H1 (cell line): ENCODE measurements around the gene TMEM54. TPM values are rescaled to one million over a fixed set of nuclear protein-coding genes. Genes with fewer than 3 reads are reported as not detected.

Source experiments
- CBX8 ChIP-seq: fragments of 300-800, 300-1000 bp; sonication (generic); IDR thresholded peaks from 2 replicates; pipeline ENCODE4 v1.7.1; 2016; ENCODE audit warnings: low read depth, low read length, borderline replicate concordance
- JUN ChIP-seq: IDR thresholded peaks from 2 replicates; pipeline ENCODE4 v1.6.1; 2011; ENCODE audit warnings: low read depth, mild to moderate bottlenecking, improper control_type of control experiment, low read length
- PHF8 ChIP-seq: fragments of 200-600 bp; sonication (generic); conservative IDR thresholded peaks from 2 replicates; pipeline ENCODE4 v1.7.1; 2012; ENCODE audit warnings: low read depth, mild to moderate bottlenecking, inconsistent platforms, low read length, moderate library complexity
- POU5F1 ChIP-seq: IDR thresholded peaks from 2 replicates; pipeline ENCODE4 v1.6.1; 2011; ENCODE audit warnings: low read depth, mild to moderate bottlenecking, low read length, moderate library complexity
- SIN3A ChIP-seq, 2 experiments: IDR thresholded peaks in 1 of 2; conservative IDR thresholded peaks in 1 of 2; 2 replicates each; pipeline ENCODE4 v1.6.1; 2011 to 2012; ENCODE audit warnings: low read length in 2 of 2, improper control_type of control experiment in 1 of 2, low read depth in 1 of 2, mild to moderate bottlenecking in 1 of 2
- TCF12 ChIP-seq: IDR thresholded peaks from 2 replicates; pipeline ENCODE4 v1.6.1; 2011; ENCODE audit warnings: low read depth, mild to moderate bottlenecking, low read length
- polyA plus RNA-seq, 7 experiments: library from polyadenylated mRNA; depleted of rRNA in 3 of 7; stranded (reverse) in 5 of 7; unstranded in 2 of 7; fragments of >200 nt in 5 of 7; fragments of 200-250 nt in 2 of 7; gene quantifications; 1 replicate in 5 of 7; 2 replicates in 1 of 7; 4 replicates in 1 of 7; pipeline versions ENCODE4 v1.2.1 to v1.2.3, GENCODE V29; 2011 to 2013; ENCODE audit warnings: missing spikeins in 2 of 7, mixed read lengths in 2 of 7
- total RNA-seq: library from RNA; stranded (reverse); fragmentation: NEBNext Ultra II Directional; extraction: Animal tissue kit (Norgen Biotek cat#: 25700); gene quantifications from 2 replicates; pipeline ENCODE4 v1.2.1, GENCODE V29; 2021
- TF ChIP-seq, protein P1 (sequence below): fragments of 300-600 bp; sonication (generic); IDR thresholded peaks from 2 replicates; pipeline ENCODE4 v1.7.1; 2012; ENCODE audit warnings: low read length, moderate library complexity, mild to moderate bottlenecking, inconsistent platforms; ENCODE audit not compliant: insufficient replicate concordance
- TF ChIP-seq, protein P2 (sequence below): IDR thresholded peaks from 2 replicates; pipeline ENCODE4 v1.6.1; 2012; ENCODE audit warnings: inconsistent platforms

TMEM54 gene
- total and polyA plus RNA-seq, 2 of the 8 experiments (the other 6 are each of a cell fraction or from before 2014, with no cell fraction given), result 9.5 to 58.7 TPM

DNA sequence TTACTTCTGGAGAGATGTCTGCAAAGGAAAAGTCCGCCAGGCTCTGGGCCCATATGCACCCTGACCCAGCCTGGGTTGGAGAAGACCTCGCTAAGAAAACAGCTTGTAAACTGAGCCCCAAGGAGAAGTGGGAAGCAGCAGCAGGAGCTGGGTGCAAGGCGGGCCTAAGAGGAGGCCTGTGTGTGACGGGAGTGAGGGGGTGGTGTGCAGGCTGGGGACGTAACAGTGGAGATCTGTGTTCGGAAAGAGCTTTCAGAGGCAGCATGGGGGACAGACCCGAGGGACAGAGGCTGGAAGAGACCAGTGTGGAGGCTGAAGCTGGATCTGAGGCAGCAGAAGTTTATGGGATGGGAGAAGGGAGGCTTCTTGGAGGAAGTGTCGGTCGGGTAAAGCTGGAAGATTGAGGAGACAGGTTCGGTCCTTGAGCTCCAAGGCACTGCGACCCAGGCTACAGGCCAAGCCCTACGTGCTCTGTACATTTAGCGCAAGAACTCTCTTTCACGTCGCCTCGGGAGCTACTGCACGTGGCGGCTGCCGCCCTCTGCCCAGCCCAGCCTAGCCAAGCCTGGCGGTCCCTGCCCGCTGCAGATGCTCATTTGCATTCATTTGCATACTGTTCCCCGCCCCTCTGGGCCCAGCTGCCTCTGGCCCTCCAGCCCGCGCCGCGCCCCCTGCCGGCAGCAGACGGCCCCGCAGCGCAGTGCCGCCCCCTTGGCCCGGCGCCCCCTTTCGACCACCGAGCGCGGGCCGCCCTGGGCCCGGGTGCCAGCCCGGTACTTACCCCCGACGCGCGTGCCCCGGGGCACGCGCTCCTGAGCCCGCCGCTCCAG, 8.6 kb downstream of the TMEM54 start (continued):
- TF ChIP-seq PHF8, result no peak
- TF ChIP-seq CBX8, result no peak
- TF ChIP-seq, protein P1, sequence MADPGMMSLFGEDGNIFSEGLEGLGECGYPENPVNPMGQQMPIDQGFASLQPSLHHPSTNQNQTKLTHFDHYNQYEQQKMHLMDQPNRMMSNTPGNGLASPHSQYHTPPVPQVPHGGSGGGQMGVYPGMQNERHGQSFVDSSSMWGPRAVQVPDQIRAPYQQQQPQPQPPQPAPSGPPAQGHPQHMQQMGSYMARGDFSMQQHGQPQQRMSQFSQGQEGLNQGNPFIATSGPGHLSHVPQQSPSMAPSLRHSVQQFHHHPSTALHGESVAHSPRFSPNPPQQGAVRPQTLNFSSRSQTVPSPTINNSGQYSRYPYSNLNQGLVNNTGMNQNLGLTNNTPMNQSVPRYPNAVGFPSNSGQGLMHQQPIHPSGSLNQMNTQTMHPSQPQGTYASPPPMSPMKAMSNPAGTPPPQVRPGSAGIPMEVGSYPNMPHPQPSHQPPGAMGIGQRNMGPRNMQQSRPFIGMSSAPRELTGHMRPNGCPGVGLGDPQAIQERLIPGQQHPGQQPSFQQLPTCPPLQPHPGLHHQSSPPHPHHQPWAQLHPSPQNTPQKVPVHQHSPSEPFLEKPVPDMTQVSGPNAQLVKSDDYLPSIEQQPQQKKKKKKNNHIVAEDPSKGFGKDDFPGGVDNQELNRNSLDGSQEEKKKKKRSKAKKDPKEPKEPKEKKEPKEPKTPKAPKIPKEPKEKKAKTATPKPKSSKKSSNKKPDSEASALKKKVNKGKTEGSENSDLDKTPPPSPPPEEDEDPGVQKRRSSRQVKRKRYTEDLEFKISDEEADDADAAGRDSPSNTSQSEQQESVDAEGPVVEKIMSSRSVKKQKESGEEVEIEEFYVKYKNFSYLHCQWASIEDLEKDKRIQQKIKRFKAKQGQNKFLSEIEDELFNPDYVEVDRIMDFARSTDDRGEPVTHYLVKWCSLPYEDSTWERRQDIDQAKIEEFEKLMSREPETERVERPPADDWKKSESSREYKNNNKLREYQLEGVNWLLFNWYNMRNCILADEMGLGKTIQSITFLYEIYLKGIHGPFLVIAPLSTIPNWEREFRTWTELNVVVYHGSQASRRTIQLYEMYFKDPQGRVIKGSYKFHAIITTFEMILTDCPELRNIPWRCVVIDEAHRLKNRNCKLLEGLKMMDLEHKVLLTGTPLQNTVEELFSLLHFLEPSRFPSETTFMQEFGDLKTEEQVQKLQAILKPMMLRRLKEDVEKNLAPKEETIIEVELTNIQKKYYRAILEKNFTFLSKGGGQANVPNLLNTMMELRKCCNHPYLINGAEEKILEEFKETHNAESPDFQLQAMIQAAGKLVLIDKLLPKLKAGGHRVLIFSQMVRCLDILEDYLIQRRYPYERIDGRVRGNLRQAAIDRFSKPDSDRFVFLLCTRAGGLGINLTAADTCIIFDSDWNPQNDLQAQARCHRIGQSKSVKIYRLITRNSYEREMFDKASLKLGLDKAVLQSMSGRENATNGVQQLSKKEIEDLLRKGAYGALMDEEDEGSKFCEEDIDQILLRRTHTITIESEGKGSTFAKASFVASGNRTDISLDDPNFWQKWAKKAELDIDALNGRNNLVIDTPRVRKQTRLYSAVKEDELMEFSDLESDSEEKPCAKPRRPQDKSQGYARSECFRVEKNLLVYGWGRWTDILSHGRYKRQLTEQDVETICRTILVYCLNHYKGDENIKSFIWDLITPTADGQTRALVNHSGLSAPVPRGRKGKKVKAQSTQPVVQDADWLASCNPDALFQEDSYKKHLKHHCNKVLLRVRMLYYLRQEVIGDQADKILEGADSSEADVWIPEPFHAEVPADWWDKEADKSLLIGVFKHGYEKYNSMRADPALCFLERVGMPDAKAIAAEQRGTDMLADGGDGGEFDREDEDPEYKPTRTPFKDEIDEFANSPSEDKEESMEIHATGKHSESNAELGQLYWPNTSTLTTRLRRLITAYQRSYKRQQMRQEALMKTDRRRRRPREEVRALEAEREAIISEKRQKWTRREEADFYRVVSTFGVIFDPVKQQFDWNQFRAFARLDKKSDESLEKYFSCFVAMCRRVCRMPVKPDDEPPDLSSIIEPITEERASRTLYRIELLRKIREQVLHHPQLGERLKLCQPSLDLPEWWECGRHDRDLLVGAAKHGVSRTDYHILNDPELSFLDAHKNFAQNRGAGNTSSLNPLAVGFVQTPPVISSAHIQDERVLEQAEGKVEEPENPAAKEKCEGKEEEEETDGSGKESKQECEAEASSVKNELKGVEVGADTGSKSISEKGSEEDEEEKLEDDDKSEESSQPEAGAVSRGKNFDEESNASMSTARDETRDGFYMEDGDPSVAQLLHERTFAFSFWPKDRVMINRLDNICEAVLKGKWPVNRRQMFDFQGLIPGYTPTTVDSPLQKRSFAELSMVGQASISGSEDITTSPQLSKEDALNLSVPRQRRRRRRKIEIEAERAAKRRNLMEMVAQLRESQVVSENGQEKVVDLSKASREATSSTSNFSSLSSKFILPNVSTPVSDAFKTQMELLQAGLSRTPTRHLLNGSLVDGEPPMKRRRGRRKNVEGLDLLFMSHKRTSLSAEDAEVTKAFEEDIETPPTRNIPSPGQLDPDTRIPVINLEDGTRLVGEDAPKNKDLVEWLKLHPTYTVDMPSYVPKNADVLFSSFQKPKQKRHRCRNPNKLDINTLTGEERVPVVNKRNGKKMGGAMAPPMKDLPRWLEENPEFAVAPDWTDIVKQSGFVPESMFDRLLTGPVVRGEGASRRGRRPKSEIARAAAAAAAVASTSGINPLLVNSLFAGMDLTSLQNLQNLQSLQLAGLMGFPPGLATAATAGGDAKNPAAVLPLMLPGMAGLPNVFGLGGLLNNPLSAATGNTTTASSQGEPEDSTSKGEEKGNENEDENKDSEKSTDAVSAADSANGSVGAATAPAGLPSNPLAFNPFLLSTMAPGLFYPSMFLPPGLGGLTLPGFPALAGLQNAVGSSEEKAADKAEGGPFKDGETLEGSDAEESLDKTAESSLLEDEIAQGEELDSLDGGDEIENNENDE, result no peak
- TF ChIP-seq, protein P2, sequence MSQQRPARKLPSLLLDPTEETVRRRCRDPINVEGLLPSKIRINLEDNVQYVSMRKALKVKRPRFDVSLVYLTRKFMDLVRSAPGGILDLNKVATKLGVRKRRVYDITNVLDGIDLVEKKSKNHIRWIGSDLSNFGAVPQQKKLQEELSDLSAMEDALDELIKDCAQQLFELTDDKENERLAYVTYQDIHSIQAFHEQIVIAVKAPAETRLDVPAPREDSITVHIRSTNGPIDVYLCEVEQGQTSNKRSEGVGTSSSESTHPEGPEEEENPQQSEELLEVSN, result peak; percentile 99
- no peak for TF ChIP-seq POU5F1
- TF ChIP-seq JUN, result no peak
- TF ChIP-seq SIN3A (conservative IDR thresholded peaks at IDR 0.05 in 1 of 2, IDR thresholded peaks at IDR 0.05 in 1 of 2; ENCODE audit: low read depth in 1 of 2, low read length in 2 of 2), result 0 out of 4 replicates have a peak, but pooled peaks of 1 of the 2 experiments have one; percentile 23
- peak; percentile 68; the same call in 1 of the 2 replicates for TF ChIP-seq TCF12
